ENCODE measurements around the gene PPP2R5B. TPM values are rescaled to one million over a fixed set of nuclear protein-coding genes. Genes with fewer than 3 reads are reported as not detected.

The PPP2R5B gene
- total RNA-seq, 2 experiments from 2014 or later: 8.6 to 16.2 TPM

DNA sequence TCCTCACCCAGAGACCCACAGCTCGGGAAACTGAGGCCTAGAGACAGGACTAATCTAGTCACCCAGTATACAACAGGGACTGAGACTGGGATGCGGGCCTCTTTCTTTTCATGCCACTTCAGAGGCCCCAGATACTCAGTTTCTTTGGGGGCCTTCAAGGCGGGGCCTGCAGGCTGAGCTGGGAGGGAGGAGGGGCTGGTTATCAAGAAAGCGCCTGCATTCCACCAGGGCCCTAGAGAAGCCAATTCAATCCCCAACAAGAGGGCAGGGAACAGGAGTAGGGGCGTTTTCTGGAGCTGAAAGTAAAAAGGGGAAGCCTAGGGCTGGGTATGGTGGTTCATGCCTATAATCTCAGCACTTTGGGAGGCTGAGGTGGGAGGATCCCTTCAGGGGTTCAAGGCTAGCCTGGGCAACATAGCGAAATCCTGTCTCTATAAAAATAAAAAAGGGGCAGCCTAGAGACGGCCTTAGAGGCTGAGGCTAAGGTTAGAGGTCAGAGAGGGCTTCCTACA lies 9.1 kb upstream of the PPP2R5B start:
- H3K79me2 ChIP-seq (ENCODE audit: insufficient read depth, low read depth, low read length): peaks cover 10% of the 10 kb centered on the region; the same call in 1 of the 2 replicates
- peak overlapping the region; percentile 14 for H3K27ac ChIP-seq (ENCODE audit: low read depth, low read length, poor library complexity, severe bottlenecking)
- peaks cover 33% of the 10 kb centered on the region for H3K36me3 ChIP-seq (ENCODE audit: insufficient read depth, low read length)
- intact Hi-C loops (cut with micrococcal nuclease; ENCODE audit: unreplicated experiment): loop anchor here (5.0 to 10.0 kb wide), 2 partner anchors 57 to 169 kb away; partner anchors contain the start of genes CDCA5, MAJIN and ZFPL1
- BruUV-seq (replicated peaks): no TSS peak
- H3K4me1 ChIP-seq (ENCODE audit: insufficient read depth, low read length, poor library complexity, severe bottlenecking): peaks cover 32% of the 10 kb centered on the region
- DNase-seq (ENCODE audit: low spot score): no peak
- H3K4me2 ChIP-seq (ENCODE audit: low read length): peak overlapping the region; percentile 84
- ChIA-PET CTCF (ENCODE audit: unreplicated experiment) (no interaction called here), POLR2A (no interaction called here)
- no peaks in the 10 kb centered on the region for H3K9me3 ChIP-seq (ENCODE audit: low read length)
- TF ChIP-seq EZH2phosphoT487 (IDR thresholded peaks at IDR 0.05; ENCODE audit: borderline replicate concordance, low read depth, low read length): no peak
- TF ChIP-seq, protein P1, sequence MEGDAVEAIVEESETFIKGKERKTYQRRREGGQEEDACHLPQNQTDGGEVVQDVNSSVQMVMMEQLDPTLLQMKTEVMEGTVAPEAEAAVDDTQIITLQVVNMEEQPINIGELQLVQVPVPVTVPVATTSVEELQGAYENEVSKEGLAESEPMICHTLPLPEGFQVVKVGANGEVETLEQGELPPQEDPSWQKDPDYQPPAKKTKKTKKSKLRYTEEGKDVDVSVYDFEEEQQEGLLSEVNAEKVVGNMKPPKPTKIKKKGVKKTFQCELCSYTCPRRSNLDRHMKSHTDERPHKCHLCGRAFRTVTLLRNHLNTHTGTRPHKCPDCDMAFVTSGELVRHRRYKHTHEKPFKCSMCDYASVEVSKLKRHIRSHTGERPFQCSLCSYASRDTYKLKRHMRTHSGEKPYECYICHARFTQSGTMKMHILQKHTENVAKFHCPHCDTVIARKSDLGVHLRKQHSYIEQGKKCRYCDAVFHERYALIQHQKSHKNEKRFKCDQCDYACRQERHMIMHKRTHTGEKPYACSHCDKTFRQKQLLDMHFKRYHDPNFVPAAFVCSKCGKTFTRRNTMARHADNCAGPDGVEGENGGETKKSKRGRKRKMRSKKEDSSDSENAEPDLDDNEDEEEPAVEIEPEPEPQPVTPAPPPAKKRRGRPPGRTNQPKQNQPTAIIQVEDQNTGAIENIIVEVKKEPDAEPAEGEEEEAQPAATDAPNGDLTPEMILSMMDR (conservative IDR thresholded peaks at IDR 0.05; ENCODE audit: low read length): no peak
- no peak overlapping the region for H2AFZ ChIP-seq (ENCODE audit: low read length)
- peak overlapping the region; percentile 87 for H3K4me3 ChIP-seq (ENCODE audit: low read depth, low read length, poor library complexity, severe bottlenecking)
- no peaks in the 10 kb centered on the region for H4K20me1 ChIP-seq (ENCODE audit: insufficient read depth, low read length)
- no peaks in the 10 kb centered on the region for H3K9me2 ChIP-seq (ENCODE audit: insufficient read depth, low read length)

DNA sequence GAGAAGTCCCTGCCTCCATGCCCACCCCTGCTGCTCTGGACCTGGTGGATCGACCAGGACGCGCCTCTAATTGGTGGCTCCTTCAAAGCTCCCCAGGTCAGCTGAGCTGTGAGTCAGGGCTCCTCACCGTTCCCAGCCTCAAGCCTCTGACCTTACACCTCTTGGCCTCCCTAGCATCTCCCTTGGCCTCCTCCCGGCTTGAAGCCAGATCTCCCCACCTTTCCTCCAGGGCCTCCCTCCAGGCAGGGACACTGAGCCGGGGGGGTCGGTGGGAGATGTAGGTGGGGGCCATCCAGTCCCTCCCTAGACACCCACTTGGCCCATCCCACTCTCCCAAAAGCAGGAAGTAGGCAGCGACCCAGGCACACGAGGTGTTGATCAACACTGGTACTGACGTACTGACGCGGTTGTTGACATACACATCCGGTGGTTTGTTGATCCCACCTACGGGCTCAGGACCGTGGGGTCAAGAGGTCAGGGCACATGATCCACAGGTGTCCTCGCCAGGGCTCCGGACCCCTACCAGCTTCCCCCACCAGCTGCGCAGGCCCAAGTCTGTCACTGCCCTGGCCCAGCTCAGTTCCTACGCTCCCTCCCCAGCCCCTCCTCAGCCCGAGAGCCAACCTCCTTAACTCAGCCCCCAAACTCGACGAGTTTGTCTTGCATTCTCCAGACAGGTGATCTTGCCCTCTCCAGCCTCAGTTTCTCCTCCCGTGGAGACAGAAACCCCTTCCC lies 8.3 kb upstream of the PPP2R5B start:
- Histone ChIP-seq H3K79me2 (ENCODE audit: insufficient read depth, low read depth, low read length) (peaks cover 10% of the 10 kb centered on the region; the same call in 1 of the 2 replicates), H3K4me2 (ENCODE audit: low read length) (peak overlapping the region; percentile 84), H3K9me3 (ENCODE audit: low read length) (no peaks in the 10 kb centered on the region), H3K36me3 (ENCODE audit: insufficient read depth, low read length) (peaks cover 25% of the 10 kb centered on the region; the same call in 1 of the 2 replicates), H3K9me2 (ENCODE audit: insufficient read depth, low read length) (no peaks in the 10 kb centered on the region), H2AFZ (ENCODE audit: low read length) (no peak overlapping the region), H3K4me1 (ENCODE audit: insufficient read depth, low read length, poor library complexity, severe bottlenecking) (peaks cover 32% of the 10 kb centered on the region), H3K4me3 (ENCODE audit: low read depth, low read length, poor library complexity, severe bottlenecking) (peak overlapping the region; percentile 87), H4K20me1 (ENCODE audit: insufficient read depth, low read length) (no peaks in the 10 kb centered on the region), H3K27ac (ENCODE audit: low read depth, low read length, poor library complexity, severe bottlenecking) (peak overlapping the region; percentile 42)
- DNase-seq (ENCODE audit: low spot score): peak; percentile 48
- CTCF ChIA-PET (ENCODE audit: unreplicated experiment): interaction anchor here (1.0 kb wide), 1 partner anchor 57 kb away, joined by 3 read pairs; no protein-coding TSS in a partner anchor
- no TSS peak for BruUV-seq (replicated peaks)
- TF ChIP-seq EZH2phosphoT487 (IDR thresholded peaks at IDR 0.05; ENCODE audit: borderline replicate concordance, low read depth, low read length): no peak
- TF ChIP-seq, protein P1 (conservative IDR thresholded peaks at IDR 0.05; ENCODE audit: low read length): no peak
- intact Hi-C loops (cut with micrococcal nuclease; ENCODE audit: unreplicated experiment): loop anchor here (2.0 to 10.0 kb wide), 3 partner anchors 56 to 169 kb away; partner anchors contain the start of genes CDCA5, MAJIN and ZFPL1
- POLR2A ChIA-PET: interaction anchor here (0.6 kb wide), 1 partner anchor 75 kb away, joined by 4 read pairs; no protein-coding TSS in a partner anchor

Data from OCI-LY7 (cell line).